ENCODE results near the gene GOLGA7B. TPM values are rescaled to one million over a fixed set of nuclear protein-coding genes. Genes with fewer than 3 reads are reported as not detected.
"Not testable (repeated sequence)": the region's sequence is repeated elsewhere in the genome, so short reads cannot be mapped to it uniquely, and the experiment has no call there.

GOLGA7B gene
- polyA plus RNA-seq, 2 donors: 1.7 to 2.2 TPM

DNA sequence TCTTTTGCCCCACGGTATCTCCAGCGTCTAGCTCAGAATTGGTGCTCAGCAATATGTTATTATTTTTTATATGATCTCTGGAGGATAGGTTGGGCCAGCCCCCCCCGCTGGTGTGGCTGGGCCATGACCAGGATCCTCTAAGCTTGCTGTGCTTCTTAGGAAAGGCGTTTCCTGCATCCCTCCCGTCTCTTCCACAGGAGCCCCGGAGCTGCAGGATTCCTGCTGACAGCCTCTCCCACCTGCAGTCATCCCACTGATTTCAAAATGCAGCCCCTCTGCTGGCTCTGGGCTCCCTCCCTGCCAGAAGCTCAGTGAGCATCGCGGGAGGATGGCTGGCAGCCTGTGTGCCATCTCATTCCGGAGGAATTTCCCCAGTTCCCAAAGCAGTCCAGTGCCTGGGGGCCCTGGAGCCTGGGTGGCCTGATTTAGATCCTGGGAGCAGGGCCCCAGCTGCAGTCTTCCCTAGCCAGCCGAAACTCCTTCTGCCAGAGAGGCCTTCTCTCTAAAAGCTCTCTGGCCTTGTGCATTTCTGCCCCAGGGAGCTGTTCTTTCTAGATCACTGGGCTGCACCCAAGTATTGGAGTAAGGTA lies 21.8 kb upstream of the GOLGA7B start:
- H3K36me3 ChIP-seq (ENCODE audit: control insufficient read depth in 2 of 2, insufficient read depth in 2 of 2, low read length in 1 of 2): no peaks in the 10 kb centered on the region
- no peak overlapping the region for H3K4me3 ChIP-seq (ENCODE audit: low read depth in 1 of 2, low read length in 2 of 2)
- 31 to 56% methylated on average over 10 of the region's 10 CpGs for WGBS, 2 donors
- H3K27me3 ChIP-seq (ENCODE audit: control insufficient read depth in 1 of 2, insufficient read depth in 2 of 2, low read length in 2 of 2): no peaks in the 10 kb centered on the region
- no peak overlapping the region for H3K27ac ChIP-seq (ENCODE audit: low read depth in 2 of 2, low read length in 1 of 2)
- H3K4me1 ChIP-seq (ENCODE audit: control insufficient read depth in 2 of 2, insufficient read depth in 2 of 2, low read length in 1 of 2): no peaks in the 10 kb centered on the region
- H3K9me3 ChIP-seq (ENCODE audit: control insufficient read depth in 2 of 2, insufficient read depth in 1 of 2, low read depth in 1 of 2, low read length in 1 of 2): no peaks in the 10 kb centered on the region

DNA sequence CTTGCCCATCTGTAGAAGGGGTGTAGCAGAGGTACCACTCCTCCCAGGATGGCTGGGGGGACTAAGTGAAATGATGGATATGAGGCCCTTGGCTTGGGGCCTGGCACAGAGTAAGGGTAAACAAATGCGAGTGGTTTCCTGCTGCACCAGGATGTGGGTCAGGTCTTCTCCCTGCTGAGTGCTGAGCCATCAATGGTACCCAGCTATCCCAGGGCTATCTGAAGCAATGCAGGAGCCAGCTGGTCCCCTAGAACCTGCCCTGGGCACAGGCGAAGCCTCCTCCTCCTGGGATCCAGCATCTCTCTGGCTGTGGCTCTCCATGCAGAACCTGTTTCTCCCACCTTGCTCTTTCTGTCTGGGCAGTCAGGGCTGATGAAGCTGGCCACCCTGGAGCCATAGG lies 20.9 kb upstream of the GOLGA7B start:
- Histone ChIP-seq H3K36me3 (ENCODE audit: control insufficient read depth in 2 of 2, insufficient read depth in 2 of 2, low read length in 1 of 2) (no peaks in the 10 kb centered on the region), H3K4me1 (ENCODE audit: control insufficient read depth in 2 of 2, insufficient read depth in 2 of 2, low read length in 1 of 2) (no peaks in the 10 kb centered on the region), H3K4me3 (ENCODE audit: low read depth in 1 of 2, low read length in 2 of 2) (no peak overlapping the region), H3K27ac (ENCODE audit: low read depth in 2 of 2, low read length in 1 of 2) (no peak overlapping the region), H3K27me3 (ENCODE audit: control insufficient read depth in 1 of 2, insufficient read depth in 2 of 2, low read length in 2 of 2) (no peaks in the 10 kb centered on the region), H3K9me3 (ENCODE audit: control insufficient read depth in 2 of 2, insufficient read depth in 1 of 2, low read depth in 1 of 2, low read length in 1 of 2) (no peaks in the 10 kb centered on the region)
- WGBS, 2 donors: 54 to 63% methylated on average over 2 of the region's 2 CpGs

DNA sequence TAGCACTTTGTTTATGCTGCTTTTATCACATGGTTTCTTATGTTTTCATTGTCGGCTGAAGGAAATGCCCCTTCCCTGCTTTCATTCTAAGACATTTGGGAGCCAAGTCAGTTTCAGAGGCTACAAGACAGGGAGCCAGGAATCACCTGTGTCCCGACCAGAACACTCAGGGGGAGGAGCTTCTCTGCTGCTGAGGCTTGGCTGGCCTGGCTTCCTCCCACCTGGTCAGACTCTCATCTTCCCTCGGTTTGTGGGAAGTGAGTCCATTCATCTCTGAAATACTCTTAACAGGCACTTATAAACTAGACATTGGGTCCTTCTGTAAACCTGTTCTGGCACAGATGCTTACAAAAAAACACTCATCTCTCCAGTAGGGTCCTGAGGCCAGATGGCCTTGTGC lies 19.6 kb upstream of the GOLGA7B start:
- WGBS, 2 donors: 8 to 12% methylated on average over 3 of the region's 3 CpGs
- H3K4me1 ChIP-seq (ENCODE audit: control insufficient read depth in 2 of 2, insufficient read depth in 2 of 2, low read length in 1 of 2): no peaks in the 10 kb centered on the region
- peaks cover 0 to 3% of the 10 kb centered on the region in 2 donors for H3K27me3 ChIP-seq (ENCODE audit: control insufficient read depth in 1 of 2, insufficient read depth in 2 of 2, low read length in 2 of 2)
- H3K27ac ChIP-seq (ENCODE audit: low read depth in 2 of 2, low read length in 1 of 2): no peak overlapping the region
- no peaks in the 10 kb centered on the region for H3K9me3 ChIP-seq (ENCODE audit: control insufficient read depth in 2 of 2, insufficient read depth in 1 of 2, low read depth in 1 of 2, low read length in 1 of 2)
- no peaks in the 10 kb centered on the region for H3K36me3 ChIP-seq (ENCODE audit: control insufficient read depth in 2 of 2, insufficient read depth in 2 of 2, low read length in 1 of 2)
- H3K4me3 ChIP-seq (ENCODE audit: low read depth in 1 of 2, low read length in 2 of 2): no peak overlapping the region

DNA sequence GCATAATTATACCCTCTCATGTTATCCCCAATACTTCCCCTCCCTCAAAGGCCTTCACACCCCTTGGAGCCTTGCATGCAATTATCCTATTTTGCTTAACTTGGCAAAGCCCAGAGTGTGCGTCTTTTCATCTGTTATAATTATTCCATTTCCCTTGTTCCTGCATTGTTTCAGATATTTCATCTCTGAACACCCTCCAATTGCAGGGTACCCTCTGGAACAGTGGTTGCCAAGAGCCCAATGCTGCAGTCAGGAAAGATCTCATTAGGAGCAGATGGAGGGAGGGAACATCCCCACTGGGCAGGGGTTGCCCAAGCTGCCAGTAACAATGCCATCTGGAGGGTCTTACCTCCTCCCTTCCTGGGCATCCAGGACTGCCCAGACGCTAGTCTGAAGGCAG lies 18.4 kb upstream of the GOLGA7B start:
- no peak overlapping the region for H3K4me3 ChIP-seq (ENCODE audit: low read depth in 1 of 2, low read length in 2 of 2)
- no peaks in the 10 kb centered on the region for H3K9me3 ChIP-seq (ENCODE audit: control insufficient read depth in 2 of 2, insufficient read depth in 1 of 2, low read depth in 1 of 2, low read length in 1 of 2)
- H3K27me3 ChIP-seq (ENCODE audit: control insufficient read depth in 1 of 2, insufficient read depth in 2 of 2, low read length in 2 of 2): peaks cover 0 to 3% of the 10 kb centered on the region in 2 donors
- WGBS, 2 donors: 70 to 75% methylated on average over 2 of the region's 2 CpGs
- H3K27ac ChIP-seq (ENCODE audit: low read depth in 2 of 2, low read length in 1 of 2): no peak overlapping the region
- no peaks in the 10 kb centered on the region for H3K36me3 ChIP-seq (ENCODE audit: control insufficient read depth in 2 of 2, insufficient read depth in 2 of 2, low read length in 1 of 2)
- H3K4me1 ChIP-seq (ENCODE audit: control insufficient read depth in 2 of 2, insufficient read depth in 2 of 2, low read length in 1 of 2): no peaks in the 10 kb centered on the region

DNA sequence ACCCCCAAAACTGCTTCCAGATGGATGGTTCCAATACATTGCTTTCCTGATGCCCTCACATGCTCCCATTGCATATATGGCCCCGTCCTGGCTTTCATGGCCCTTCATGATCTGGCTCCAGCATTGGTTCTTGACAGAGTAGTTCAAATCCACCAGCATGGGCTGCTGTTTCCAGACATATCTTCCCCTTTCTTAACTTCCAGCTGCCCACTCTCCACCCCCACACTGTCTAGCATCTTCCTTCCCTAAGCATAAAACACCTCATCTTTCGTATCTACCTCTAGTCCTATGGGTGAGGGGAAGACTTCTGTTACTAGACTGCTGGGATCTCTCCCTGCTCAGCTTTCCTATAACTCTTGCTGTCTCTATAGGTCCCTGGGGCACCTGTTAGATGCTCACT lies 13.2 kb upstream of the GOLGA7B start:
- H3K27me3 ChIP-seq (ENCODE audit: control insufficient read depth in 1 of 2, insufficient read depth in 2 of 2, low read length in 2 of 2): peaks cover 0 to 3% of the 10 kb centered on the region in 2 donors

DNA sequence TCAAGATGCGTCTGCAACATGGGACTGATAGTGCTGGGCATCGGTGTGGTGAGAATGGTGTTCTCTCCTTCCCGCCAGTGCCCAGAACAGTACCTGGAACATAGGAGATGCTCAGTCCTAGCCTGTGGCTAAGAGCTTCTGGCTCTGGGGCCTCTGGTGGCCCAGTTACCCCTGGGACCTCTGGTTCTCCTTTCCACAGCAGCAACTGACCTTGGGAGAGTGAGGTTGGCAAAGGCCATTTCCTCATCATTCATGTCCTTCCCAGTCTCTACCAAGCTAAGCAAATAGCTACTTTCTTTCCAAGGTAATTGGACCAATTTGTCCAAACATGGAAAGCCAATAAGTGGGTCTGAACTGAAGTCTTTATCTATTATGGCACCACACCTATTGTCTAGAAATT lies 11.6 kb upstream of the GOLGA7B start:
- Histone ChIP-seq H3K4me3 (ENCODE audit: low read depth in 1 of 2, low read length in 2 of 2) (no peak overlapping the region), H3K9me3 (ENCODE audit: control insufficient read depth in 2 of 2, insufficient read depth in 1 of 2, low read depth in 1 of 2, low read length in 1 of 2) (peaks cover 0 to 5% of the 10 kb centered on the region in 2 donors), H3K27ac (ENCODE audit: low read depth in 2 of 2, low read length in 1 of 2) (no peak overlapping the region), H3K4me1 (ENCODE audit: control insufficient read depth in 2 of 2, insufficient read depth in 2 of 2, low read length in 1 of 2) (no peaks in the 10 kb centered on the region), H3K36me3 (ENCODE audit: control insufficient read depth in 2 of 2, insufficient read depth in 2 of 2, low read length in 1 of 2) (no peaks in the 10 kb centered on the region), H3K27me3 (ENCODE audit: control insufficient read depth in 1 of 2, insufficient read depth in 2 of 2, low read length in 2 of 2) (peaks cover 0 to 3% of the 10 kb centered on the region in 2 donors)
- WGBS, 2 donors: 96 to 98% methylated on average over 3 of the region's 3 CpGs

More for the DNA sequence above, 13.2 kb upstream of the GOLGA7B start:
- Histone ChIP-seq H3K4me1 (ENCODE audit: control insufficient read depth in 2 of 2, insufficient read depth in 2 of 2, low read length in 1 of 2) (no peaks in the 10 kb centered on the region), H3K4me3 (ENCODE audit: low read depth in 1 of 2, low read length in 2 of 2) (no peak overlapping the region), H3K27ac (ENCODE audit: low read depth in 2 of 2, low read length in 1 of 2) (no peak overlapping the region), H3K36me3 (ENCODE audit: control insufficient read depth in 2 of 2, insufficient read depth in 2 of 2, low read length in 1 of 2) (no peaks in the 10 kb centered on the region), H3K9me3 (ENCODE audit: control insufficient read depth in 2 of 2, insufficient read depth in 1 of 2, low read depth in 1 of 2, low read length in 1 of 2) (peaks cover 0 to 5% of the 10 kb centered on the region in 2 donors)
- 89 to 94% methylated on average over 2 of the region's 2 CpGs for WGBS, 2 donors

DNA sequence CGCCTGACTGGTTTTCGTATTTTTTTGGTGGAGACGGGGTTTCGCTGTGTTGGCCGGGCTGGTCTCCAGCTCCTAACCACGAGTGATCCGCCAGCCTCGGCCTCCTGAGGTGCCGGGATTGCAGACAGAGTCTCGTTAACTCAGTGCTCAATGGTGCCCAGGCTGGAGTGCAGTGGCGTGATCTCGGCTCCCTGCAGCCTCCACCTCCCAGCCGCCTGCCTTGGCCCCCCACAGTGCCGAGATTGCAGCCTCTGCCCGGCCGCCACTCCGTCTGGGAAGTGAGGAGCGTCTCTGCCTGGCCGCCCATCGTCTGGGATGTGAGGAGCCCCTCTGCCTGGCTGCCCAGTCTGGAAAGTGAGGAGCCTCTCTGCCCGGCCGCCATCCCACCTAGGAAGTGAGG lies 8.5 kb upstream of the GOLGA7B start:
- H3K9me3 ChIP-seq (ENCODE audit: control insufficient read depth in 2 of 2, insufficient read depth in 1 of 2, low read depth in 1 of 2, low read length in 1 of 2); H3K4me1 ChIP-seq (ENCODE audit: control insufficient read depth in 2 of 2, insufficient read depth in 2 of 2, low read length in 1 of 2); H3K27ac ChIP-seq (ENCODE audit: low read depth in 2 of 2, low read length in 1 of 2); H3K36me3 ChIP-seq (ENCODE audit: control insufficient read depth in 2 of 2, insufficient read depth in 2 of 2, low read length in 1 of 2); H3K27me3 ChIP-seq (ENCODE audit: control insufficient read depth in 1 of 2, insufficient read depth in 2 of 2, low read length in 2 of 2); H3K4me3 ChIP-seq (ENCODE audit: low read depth in 1 of 2, low read length in 2 of 2): not testable (repeated sequence)
- whole genome bisulfite sequencing, 2 donors: 92% methylated on average over 13 to 19 of the region's 22 CpGs

DNA sequence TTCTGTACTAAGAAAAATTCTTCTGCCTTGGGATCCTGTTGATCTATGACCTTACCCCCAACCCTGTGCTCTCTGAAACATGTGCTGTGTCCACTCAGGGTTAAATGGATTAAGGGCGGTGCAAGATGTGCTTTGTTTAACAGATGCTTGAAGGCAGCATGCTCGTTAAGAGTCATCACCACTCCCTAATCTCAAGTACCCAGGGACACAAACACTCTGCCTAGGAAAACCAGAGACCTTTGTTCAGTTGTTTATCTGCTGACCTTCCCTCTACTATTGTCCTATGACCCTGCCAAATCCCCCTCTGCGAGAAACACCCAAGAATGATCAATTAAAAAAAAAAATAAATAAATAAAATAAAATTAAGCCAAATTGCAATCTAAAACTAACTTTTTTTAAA lies 7.5 kb upstream of the GOLGA7B start:
- not testable (repeated sequence) for H3K36me3 ChIP-seq (ENCODE audit: control insufficient read depth in 2 of 2, insufficient read depth in 2 of 2, low read length in 1 of 2); H3K9me3 ChIP-seq (ENCODE audit: control insufficient read depth in 2 of 2, insufficient read depth in 1 of 2, low read depth in 1 of 2, low read length in 1 of 2); H3K4me3 ChIP-seq (ENCODE audit: low read depth in 1 of 2, low read length in 2 of 2); H3K27ac ChIP-seq (ENCODE audit: low read depth in 2 of 2, low read length in 1 of 2); H3K4me1 ChIP-seq (ENCODE audit: control insufficient read depth in 2 of 2, insufficient read depth in 2 of 2, low read length in 1 of 2); H3K27me3 ChIP-seq (ENCODE audit: control insufficient read depth in 1 of 2, insufficient read depth in 2 of 2, low read length in 2 of 2)
- WGBS, 2 donors: 53 to 68% methylated on average over 1 of the region's 3 CpGs

DNA sequence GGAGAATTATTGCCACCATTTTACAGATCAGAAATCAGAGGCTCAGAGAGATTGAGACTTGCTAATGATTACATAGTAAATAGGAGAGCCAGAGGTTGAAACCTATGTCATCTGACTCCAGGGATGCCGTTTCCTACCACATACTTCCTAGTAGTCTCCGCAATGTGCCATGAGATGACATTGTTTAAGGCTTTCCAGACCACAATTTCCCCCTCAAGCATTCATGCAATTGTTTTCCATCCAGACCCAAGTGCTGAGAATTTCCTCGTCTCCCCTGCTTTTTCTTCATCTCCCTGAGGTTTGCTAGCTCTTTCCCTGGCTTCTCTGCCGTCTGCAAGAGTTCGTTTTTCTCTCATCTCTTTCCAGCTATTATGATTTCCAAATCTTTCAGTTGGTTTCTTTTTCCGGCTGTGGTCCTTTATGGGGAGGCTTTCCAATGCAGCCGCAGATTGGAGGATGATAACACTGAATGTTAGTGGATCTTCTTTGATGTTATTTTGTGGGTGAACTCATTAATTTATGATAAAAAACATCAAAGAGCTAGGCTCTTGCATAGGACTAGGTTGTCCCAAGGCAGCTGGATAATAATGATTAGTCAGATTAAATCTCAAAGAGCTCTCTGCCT lies 6.9 kb upstream of the GOLGA7B start:
- WGBS, 2 donors: 35 to 44% methylated on average over 7 of the region's 7 CpGs
- Histone ChIP-seq H3K9me3 (ENCODE audit: control insufficient read depth in 2 of 2, insufficient read depth in 1 of 2, low read depth in 1 of 2, low read length in 1 of 2) (peaks cover 0 to 4% of the 10 kb centered on the region in 2 donors), H3K36me3 (ENCODE audit: control insufficient read depth in 2 of 2, insufficient read depth in 2 of 2, low read length in 1 of 2) (no peaks in the 10 kb centered on the region), H3K4me3 (ENCODE audit: low read depth in 1 of 2, low read length in 2 of 2) (no peak overlapping the region), H3K4me1 (ENCODE audit: control insufficient read depth in 2 of 2, insufficient read depth in 2 of 2, low read length in 1 of 2) (no peaks in the 10 kb centered on the region), H3K27me3 (ENCODE audit: control insufficient read depth in 1 of 2, insufficient read depth in 2 of 2, low read length in 2 of 2) (no peaks in the 10 kb centered on the region), H3K27ac (ENCODE audit: low read depth in 2 of 2, low read length in 1 of 2) (no peak overlapping the region)

DNA sequence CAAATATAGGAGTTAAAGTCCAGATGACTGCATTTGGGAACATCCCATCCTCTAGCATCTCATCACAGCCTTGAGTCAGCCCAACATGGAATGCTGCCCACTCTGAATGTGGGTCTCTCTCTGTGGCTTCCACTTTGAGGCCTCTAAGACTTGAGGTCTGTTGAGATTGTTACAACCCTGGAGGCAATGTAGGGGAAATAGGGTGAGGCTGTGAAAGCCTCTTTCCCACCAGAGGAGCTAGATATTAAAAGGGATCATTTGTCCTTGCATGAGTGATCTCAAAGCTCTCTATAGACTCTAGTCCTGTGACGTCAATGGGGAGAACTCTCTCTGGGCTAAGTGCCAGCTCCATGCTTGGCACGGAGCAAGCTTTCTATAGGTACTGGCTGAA lies 6.4 kb upstream of the GOLGA7B start:
- H3K4me1 ChIP-seq (ENCODE audit: control insufficient read depth in 2 of 2, insufficient read depth in 2 of 2, low read length in 1 of 2): no peaks in the 10 kb centered on the region
- H3K36me3 ChIP-seq (ENCODE audit: control insufficient read depth in 2 of 2, insufficient read depth in 2 of 2, low read length in 1 of 2): no peaks in the 10 kb centered on the region
- no peaks in the 10 kb centered on the region for H3K27me3 ChIP-seq (ENCODE audit: control insufficient read depth in 1 of 2, insufficient read depth in 2 of 2, low read length in 2 of 2)
- H3K9me3 ChIP-seq (ENCODE audit: control insufficient read depth in 2 of 2, insufficient read depth in 1 of 2, low read depth in 1 of 2, low read length in 1 of 2): no peaks in the 10 kb centered on the region
- H3K27ac ChIP-seq (ENCODE audit: low read depth in 2 of 2, low read length in 1 of 2): no peak overlapping the region
- 31 to 35% methylated on average over 2 of the region's 2 CpGs for WGBS, 2 donors
- H3K4me3 ChIP-seq (ENCODE audit: low read depth in 1 of 2, low read length in 2 of 2): no peak overlapping the region
